HG03196 (cell line): ENCODE measurements around the gene KIF20A.
"Not testable (repeated sequence)": the region's sequence is repeated elsewhere in the genome, so short reads cannot be mapped to it uniquely, and the experiment has no call there.

ENCODE experiments used
- ATAC-seq: cut with Tn5 transposase; IDR thresholded peaks from one replicate; pipeline ENCODE4 v1.9.1; 2021; ENCODE audit not compliant: unreplicated experiment

The KIF20A gene

DNA sequence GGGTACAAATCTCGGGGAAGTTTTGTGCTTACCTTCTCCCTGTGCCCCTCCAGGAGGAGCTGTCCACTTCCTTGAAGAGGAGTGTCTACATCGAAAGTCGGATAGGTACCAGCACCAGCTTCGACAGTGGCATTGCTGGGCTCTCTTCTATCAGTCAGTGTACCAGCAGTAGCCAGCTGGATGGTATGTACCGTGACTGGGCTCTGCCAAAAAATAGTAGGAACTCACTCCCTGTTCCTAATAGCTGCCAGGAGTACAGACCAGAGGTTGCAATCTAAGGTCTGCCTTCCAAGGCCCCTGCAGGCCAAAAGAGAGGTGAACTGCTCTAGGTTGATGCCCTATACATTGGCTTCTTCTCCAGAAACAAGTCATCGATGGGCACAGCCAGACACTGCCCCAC, 3.9 kb downstream of the KIF20A start:
- ATAC-seq = no peak

DNA sequence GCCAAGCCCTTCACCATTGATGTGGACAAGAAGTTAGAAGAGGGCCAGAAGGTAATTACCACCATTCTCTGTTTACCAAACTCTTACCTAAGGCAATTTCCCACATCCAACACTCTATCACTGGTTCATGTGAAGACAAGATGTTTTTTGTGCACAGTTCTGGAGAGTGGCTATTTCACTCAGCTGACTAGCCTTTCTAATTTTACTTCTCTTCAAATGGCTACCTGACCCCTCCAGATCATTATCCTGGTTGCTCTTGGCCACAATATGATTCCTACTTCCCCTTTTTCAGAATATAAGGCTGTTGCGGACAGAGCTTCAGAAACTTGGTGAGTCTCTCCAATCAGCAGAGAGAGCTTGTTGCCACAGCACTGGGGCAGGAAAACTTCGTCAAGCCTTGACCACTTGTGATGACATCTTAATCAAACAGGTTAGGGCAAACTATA, 7.1 kb downstream of the KIF20A start:
- no peak for ATAC-seq

DNA sequence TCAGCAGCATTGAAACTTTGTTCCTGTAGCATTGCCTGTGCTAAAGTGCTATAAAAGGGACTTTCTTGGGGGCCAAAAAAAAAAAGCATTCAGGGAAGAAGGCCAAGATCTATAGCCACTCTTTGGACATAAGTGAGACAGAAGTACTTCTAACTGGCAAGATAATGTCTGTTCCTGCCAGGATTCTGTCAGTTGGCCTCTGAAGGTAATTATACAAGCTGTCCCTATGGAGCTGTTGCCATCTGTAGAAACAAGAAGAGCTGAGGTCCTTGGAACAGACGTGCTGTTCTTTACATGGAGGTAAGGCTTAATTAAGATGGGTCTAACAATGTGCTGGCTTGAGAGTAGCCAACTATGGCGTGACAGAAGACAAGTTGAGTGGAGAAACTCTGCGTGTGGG, 9.7 kb downstream of the KIF20A start:
- ATAC-seq = no peak

DNA sequence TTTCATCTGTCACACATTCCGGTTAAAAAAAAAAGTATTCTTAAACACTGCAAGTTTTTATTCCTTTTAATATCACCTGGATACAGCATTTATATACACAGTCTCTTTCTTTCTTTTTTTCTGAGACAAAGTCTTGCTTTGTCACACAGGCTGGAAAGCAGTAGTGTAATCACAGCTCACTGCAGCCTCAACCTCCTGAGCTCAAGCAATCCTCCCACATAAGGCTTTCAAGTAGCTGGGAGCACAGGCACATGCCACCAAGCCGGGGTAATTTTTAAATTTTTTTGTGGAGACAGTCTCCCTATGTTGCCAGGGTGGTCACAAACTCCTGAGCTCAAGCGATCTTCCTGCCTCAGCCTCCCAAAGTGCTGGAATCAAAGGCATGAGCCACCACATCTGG, 13.9 kb downstream of the KIF20A start:
- ATAC-seq = no peak

DNA sequence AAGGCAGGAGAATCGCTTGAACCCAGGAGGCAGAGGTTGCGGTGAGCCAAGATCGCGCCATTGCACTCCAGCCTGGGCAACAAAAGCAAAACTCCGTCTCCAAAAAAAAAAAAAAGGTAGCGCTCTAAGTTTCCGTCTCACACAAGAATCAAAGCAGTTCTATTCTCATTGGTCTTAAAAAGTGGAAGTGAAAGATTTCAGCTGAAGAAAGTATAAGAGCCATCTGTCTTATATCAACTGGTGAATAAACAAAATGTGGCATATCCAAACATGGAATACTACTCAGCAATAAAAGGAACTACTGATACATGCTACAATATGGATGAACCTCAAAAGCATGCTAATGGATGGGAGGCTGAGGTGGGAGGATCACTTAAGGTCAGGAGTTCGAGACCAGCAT, 14.9 kb downstream of the KIF20A start:
- ATAC-seq = not testable (repeated sequence)

DNA sequence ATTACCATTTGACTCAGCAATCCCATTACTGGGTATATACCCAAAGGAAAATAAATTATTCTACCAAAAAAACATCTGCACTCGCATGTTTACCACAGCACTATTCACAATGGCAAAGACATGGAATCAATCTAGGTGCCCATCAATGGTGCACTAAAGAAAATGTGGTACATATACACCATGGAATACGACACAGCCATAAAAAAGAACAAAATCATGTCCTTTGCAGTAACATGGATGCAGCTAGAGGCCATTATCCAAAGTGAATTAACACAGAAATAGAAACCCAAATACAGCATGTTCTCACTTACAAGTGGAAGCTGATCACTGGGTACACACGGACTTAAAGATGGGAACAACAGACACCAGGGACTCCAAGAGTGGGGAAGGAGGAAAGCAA, 32.1 kb downstream of the KIF20A start:
- ATAC-seq = no peak

DNA sequence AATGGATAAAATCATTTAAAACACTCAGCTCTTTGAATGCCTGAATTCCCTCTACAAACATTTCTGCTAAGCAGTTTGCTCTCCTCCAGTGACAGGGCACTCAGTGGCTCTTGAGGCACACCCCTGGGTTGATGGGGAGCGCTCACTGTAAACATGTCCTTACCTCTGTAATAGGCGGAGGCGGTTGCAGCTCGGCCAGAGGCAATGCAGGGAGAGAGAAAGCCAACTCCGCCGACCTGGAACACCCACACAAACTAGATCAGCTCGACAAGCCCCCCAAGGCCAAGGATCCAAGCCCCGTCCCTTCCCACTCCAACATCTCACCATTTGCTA, 33.9 kb downstream of the KIF20A start:
- peak; percentile 18 for ATAC-seq

DNA sequence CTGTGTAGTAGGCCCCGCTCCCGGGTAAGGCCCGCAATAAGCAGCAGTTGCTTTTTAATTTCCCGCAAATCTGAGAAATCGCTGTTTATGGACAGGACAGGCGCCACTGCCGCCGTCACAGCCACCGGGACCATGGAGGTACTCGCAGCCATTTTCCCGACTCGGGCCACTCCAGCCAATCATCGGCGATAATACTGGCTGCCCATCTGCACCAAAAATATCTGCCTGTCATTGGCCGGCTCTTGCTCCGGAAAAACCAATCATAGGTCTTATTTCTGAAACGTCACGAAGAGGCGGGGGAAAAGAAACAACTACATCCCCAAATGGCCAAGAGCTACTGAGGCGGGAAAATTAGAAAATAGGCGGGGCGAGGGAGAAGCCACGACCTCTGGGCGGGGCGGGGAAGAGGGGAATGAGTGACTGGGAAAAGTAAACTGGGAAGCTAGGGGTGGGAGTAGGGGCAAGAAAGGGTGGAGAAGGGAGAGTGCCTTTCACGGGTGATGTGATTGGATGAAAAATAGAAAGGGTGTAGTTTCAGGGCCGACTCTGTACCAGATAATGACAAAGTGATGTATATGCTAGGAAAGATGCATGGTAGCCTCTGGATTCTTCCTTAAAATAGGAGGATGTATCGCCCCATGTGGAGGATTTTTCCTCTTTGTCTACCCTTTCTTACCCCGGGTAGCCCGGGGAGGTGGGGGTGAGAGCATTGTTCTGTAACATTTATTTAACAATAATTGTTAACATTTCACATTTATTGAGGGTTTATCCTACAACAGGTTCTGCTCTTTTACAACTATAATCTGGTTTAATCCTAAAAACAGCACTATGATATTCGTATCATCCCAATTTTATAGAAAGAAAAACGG, 34.5 kb downstream of the KIF20A start, which contains the start of gene CDC23:
TSS of gene CDC23 (minus strand) at position 163 of the 869 bp plus-strand sequence. CDS start at position 152, 11 bp downstream.
- peak; percentile 95 for ATAC-seq

DNA sequence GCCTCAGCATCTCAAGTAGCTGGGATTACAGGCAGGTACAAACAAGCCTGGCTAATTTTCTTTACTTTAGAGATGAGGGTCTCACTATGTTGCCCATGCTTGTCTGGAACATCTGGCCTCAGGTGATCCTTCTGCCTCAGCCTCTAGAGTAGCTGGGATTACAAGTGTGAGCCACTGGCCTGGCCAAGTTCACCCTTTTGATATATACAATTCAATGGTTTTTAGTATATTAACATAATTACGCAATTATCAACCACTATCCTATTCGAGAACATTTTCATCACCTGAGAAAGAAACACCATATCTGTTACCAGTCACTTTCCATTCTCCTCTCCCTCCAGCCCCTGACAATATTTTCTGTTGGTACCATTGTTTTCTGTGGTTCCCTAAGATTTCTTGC, 37.9 kb downstream of the KIF20A start:
- no peak for ATAC-seq

DNA sequence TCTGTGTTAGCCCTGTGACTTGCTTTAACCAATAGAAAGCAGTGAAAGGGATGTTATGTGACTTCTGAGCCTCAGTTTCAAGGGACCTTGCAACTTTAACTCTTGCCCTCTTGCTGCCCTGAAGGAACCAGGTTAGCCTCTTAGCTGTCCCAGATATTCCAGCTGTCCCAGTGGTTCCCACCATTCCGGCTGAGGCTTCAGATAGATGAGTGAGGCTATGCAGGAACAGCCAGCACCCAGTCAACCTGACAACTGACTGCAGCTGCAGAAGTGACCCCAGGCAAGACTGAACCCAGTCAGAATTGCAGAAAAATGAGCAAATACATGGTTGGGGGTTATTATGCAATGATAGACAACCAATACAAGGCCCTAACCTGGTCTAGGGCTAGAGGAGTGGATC, 44.6 kb downstream of the KIF20A start:
- no peak for ATAC-seq

DNA sequence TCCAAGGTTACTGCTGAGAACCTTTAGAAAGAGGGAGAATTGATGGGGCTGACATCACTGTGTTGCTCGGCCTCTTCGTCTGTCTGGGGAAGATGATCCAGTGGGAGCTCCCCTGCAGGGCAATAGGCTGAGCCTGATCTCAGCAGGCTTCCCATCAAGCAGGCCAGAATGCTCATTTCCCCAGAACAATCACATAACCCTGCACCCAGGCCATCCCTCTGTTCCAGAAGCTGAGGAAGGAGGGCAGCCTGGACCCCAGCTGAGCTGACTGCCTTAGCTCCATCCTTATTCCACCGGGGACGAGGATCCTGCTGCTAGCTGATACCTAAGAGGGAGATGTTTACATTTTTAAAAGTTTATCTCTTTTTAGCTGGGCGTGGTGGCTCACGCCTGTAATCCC, 45.8 kb downstream of the KIF20A start:
- ATAC-seq = no peak

DNA sequence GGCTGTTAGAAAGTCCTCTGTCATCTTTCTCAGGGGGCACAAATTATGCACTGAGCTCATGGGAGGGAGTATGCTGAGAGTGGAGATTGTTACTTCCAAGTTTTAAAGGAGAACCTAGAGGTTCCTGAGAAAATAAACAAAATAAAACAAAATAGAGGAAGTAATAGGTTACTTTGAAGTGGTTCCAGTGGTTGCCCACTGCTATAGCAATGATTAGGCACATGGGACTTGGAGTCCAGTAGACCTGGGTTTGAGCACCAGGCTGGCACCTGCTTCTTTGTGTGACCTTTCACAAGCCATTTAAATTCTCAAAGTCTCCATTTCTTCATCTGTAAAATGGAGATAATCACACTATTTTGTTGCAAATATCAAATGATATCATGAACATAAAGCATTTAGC, 48.0 kb downstream of the KIF20A start:
- no peak for ATAC-seq

DNA sequence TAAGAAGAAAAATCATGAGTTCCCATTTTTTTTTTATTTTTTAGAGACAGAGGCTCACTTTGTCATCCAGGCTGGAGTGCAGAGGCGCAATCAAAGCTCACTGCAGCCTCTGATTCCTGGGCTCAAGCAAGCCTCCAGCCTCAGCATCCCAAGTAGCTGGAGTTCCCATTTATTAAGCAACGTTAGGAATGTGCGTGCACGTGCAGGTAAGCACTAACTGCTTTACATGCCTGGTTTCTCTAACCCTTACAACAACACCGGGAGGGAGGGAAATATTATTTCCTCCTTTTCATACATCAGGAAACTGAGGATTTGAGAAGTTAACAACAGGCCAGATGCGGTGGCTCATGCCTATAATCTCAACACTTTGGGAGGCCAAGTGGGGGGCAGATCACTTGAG, 50.5 kb downstream of the KIF20A start:
- no peak for ATAC-seq

DNA sequence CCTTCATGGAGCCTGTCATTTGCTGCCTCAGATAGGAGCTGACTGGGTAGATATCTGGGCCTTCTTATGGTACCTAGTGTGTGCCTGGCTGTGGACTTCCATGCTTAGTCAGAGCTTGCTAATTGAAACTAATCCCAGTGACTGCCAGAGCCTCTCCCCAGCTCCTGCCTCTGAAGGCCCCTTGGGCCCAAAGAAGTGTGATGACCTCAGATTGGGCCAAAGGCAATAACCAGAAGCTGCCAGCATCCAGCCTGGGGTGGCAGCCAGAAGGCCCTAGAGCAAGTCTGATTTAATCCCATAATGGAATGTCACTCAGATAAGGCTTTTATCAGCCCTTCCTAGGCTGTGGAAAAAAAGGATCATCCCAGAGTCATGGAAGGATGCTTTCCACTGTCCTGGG, 51.3 kb downstream of the KIF20A start:
- ATAC-seq = no peak

DNA sequence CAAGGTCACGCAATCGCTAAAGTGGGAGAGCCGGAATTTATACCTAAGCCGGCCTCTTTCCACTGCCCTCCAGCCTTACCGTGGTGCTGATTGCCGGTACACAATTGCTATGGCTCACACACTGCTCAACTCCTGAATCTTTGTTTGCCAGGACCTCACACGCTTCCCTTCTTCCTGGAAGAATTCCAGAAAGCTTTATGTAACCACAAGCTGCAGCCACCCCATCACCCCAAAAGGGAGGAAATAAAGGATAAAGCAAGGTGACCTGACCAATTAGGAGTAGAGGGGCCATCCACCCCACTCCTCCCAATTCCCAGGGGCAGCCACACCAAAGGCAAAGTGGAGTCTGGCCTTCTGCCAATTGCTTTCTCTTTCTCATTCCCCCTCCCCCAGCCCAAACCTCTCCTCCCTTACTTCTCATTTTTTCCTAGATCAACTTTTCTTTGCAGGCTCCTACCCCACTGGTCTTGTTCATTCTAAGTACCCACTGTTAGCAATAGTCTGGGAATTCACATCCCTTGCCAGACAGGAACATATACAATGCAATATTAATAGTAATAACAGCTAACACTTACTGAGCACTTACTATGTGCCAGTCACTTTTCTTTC, 52.2 kb downstream of the KIF20A start:
- no peak for ATAC-seq

DNA sequence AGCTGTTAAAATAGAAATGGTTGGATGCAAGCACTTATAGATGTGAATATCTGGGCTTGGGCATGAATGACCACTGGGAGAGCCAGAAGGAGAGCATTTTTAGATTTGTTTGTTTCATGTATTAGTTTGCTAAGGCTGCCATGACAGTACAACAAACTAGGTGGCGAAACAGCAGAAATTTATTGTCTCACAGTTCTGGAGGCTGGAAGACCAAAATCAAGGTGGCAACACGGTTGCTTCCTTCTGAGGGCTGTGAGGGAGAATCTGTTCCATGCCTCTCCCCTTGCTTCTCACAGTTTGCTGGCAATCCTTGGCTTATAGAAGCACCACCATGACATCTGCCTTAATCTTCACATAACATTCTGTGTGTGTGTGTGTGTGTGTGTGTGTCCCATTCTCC, 54.4 kb downstream of the KIF20A start:
- no peak for ATAC-seq

DNA sequence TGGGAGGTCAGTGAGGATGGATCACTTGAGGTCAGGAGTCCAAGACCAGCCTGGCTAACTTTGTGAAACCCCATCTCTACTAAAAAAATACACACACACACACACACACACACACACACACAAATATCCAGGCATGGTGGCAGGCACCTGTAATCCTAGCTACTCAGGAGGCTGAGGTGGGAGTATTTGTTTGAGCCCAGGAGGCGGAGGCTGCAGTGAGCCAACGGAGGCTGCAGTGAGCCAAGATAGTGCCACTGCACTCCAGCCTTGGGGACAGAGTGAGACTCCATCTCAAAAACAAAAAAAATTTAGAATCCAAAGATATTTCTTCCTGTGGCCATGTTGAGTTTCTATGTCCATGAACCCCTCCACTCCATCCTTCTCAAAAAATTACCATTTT, 55.7 kb downstream of the KIF20A start:
- no peak for ATAC-seq
